ENCODE data around the gene KCNH1. TPM values are rescaled to one million over a fixed set of nuclear protein-coding genes. Genes with fewer than 3 reads are reported as not detected.

Gene KCNH1
- total RNA-seq, 4 donors from 2014 or later = 0.53 to 16.5 (median 2.4) TPM

DNA sequence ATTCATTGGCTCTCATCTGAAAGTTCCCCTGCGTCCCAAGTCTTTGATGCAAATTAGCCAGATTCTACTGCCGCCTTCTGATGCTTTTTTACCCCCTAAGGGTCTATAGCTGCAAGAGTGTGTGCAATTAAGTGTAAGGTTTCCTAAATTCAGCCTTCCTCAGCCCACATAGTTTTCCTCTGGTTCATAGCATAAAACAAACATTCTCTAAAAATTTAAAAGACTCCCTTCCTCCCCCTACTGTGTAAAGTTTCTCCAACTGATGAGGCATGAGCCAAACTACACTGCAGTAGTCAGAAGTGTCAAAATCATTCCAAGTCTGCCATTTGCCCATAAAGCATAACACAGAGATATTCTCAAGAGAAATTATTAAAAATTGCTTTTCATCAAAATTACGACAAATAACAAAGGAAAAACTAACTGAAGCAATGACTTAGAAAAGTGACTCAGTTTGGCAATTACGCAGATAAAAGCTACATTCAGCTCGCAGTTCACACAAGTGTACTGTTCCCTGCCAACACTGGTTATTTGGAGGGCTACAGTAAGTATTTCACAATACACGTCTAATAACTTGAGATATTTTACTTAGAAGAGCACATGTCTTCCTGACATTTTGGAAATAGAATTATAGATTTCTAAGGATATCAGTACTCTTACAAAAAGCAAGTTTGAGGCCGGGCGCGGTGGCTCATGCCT, 15.4 kb downstream of the KCNH1 start:
- TF ChIP-seq POLR2A (IDR thresholded peaks at IDR 0.05) = no peak
- TF ChIP-seq CTCF (IDR thresholded peaks at IDR 0.05) = no peak
- Histone ChIP-seq H3K4me3 (no peak overlapping the region), H3K27ac (no peak overlapping the region), H3K27me3 (no peaks in the 10 kb centered on the region), H3K36me3 (no peaks in the 10 kb centered on the region), H3K9me3 (no peaks in the 10 kb centered on the region), H3K4me1 (no peaks in the 10 kb centered on the region)
- no peak for DNase-seq

DNA sequence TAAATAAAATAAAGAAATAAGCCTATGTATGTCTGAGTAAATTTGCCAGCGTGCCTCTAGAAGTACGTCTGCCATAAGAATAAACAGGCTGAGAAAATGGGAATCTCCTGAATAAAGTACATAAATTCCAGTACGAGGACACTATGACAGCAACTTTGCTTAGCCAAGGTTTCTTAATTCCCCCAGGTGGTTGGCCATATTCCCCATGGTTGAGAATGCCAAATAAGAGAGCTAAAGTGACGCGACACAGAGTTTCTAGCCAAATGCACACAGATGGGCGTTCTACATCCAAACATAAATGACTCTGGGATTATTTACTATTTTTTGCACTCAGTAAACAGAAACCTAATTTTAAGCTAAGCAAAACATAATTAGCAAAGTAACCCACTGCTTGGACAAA, 19.5 kb downstream of the KCNH1 start:
- Histone ChIP-seq H3K27me3 (no peaks in the 10 kb centered on the region), H3K4me3 (no peak overlapping the region), H3K4me1 (no peaks in the 10 kb centered on the region), H3K36me3 (no peaks in the 10 kb centered on the region), H3K27ac (no peak overlapping the region), H3K9me3 (no peaks in the 10 kb centered on the region)
- DNase-seq = no peak
- TF ChIP-seq POLR2A (IDR thresholded peaks at IDR 0.05) (no peak), CTCF (IDR thresholded peaks at IDR 0.05) (no peak)

DNA sequence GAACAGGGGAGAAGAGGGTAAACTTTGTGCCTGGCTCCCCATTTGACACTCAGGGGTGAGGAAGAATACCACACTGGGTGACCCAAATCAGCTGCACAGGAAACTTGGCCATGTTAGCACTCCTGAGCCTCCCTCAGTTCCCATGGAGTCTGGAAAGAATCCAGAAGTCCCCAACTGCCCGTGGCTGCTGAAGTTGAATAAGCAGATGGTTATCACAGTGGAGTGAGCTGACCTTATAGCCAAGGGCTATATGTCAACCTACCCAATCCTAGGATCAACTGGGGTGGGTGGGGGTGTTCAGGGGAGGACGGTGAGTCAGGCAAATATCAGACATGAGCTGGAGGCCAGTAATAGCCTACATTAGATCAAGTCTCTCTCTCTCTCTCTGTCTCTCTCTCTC, 20.4 kb downstream of the KCNH1 start:
- TF ChIP-seq POLR2A (IDR thresholded peaks at IDR 0.05) (no peak), CTCF (IDR thresholded peaks at IDR 0.05) (no peak)
- no peak overlapping the region for H3K4me3 ChIP-seq
- no peaks in the 10 kb centered on the region for H3K36me3 ChIP-seq
- H3K4me1 ChIP-seq = no peaks in the 10 kb centered on the region
- no peak overlapping the region for H3K27ac ChIP-seq
- no peaks in the 10 kb centered on the region for H3K9me3 ChIP-seq
- H3K27me3 ChIP-seq = no peaks in the 10 kb centered on the region
- no peak for DNase-seq

- Histone ChIP-seq H3K27me3 (no peaks in the 10 kb centered on the region), H3K36me3 (no peaks in the 10 kb centered on the region), H3K9me3 (no peaks in the 10 kb centered on the region), H3K27ac (no peak overlapping the region), H3K4me1 (no peaks in the 10 kb centered on the region), H3K4me3 (no peak overlapping the region)
- no peak for DNase-seq
- TF ChIP-seq POLR2A (IDR thresholded peaks at IDR 0.05) (no peak), CTCF (IDR thresholded peaks at IDR 0.05) (no peak)
These were observed 22.6 kb downstream of the KCNH1 start for GRCh38 chr1:211111351-211111750.

DNA sequence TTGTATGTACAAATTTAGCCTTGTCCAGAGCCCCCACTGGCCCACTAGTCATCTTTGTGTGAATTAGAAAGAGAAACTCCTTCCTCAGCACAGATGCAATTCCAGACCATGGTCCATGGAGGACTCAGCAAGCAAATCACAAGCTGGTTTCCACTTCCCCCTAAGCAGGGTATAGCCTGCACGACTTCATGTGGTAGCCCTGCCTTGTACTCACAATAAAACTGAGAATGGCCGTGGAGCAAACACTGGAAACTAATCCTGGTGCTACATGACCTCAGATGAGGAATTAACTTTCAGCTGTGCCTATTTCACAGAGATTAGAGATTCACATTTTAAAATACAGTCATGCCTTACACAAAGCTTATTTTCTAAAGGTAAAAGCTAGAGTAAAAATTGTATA, 32.5 kb downstream of the KCNH1 start:
- no peaks in the 10 kb centered on the region for H3K9me3 ChIP-seq
- no peaks in the 10 kb centered on the region for H3K4me1 ChIP-seq
- DNase-seq = no peak
- TF ChIP-seq CTCF (IDR thresholded peaks at IDR 0.05) (no peak), POLR2A (IDR thresholded peaks at IDR 0.05) (no peak)
- no peak overlapping the region for H3K27ac ChIP-seq
- no peaks in the 10 kb centered on the region for H3K27me3 ChIP-seq
- H3K36me3 ChIP-seq = no peaks in the 10 kb centered on the region
- no peak overlapping the region for H3K4me3 ChIP-seq

DNA sequence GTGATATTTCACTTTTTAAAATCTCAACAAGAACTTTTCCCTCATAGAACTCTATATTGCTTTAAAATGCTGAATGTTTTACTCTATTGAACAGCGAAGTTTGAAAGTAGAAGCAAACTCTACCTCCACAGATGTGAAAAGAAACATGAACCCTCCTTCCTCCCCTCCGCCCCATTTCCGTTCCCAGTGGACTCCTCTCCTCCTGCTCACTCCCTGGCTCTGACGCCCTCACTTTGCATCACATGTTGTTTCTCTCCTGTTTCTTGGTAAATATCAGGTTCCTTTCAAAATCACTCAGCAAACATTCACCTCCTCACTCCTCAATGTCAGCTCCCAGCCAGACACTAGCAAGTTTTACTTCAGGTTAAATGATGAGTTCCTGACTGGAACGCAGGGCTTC, 34.6 kb downstream of the KCNH1 start:
- H3K4me1 ChIP-seq = no peaks in the 10 kb centered on the region
- DNase-seq = no peak
- H3K4me3 ChIP-seq = no peak overlapping the region
- no peaks in the 10 kb centered on the region for H3K9me3 ChIP-seq
- H3K27me3 ChIP-seq = no peaks in the 10 kb centered on the region
- H3K36me3 ChIP-seq = no peaks in the 10 kb centered on the region
- H3K27ac ChIP-seq = no peak overlapping the region
- TF ChIP-seq POLR2A (IDR thresholded peaks at IDR 0.05) = no peak
- no peak for TF ChIP-seq CTCF (IDR thresholded peaks at IDR 0.05)

Measured in Peyer's patch (tissue), 4 donors.